Measurements from ENCODE around the gene CACNA1G.
A peak's percentile ranks its signal among the peaks of the same experiment; 100 is the strongest.

CACNA1G gene

DNA sequence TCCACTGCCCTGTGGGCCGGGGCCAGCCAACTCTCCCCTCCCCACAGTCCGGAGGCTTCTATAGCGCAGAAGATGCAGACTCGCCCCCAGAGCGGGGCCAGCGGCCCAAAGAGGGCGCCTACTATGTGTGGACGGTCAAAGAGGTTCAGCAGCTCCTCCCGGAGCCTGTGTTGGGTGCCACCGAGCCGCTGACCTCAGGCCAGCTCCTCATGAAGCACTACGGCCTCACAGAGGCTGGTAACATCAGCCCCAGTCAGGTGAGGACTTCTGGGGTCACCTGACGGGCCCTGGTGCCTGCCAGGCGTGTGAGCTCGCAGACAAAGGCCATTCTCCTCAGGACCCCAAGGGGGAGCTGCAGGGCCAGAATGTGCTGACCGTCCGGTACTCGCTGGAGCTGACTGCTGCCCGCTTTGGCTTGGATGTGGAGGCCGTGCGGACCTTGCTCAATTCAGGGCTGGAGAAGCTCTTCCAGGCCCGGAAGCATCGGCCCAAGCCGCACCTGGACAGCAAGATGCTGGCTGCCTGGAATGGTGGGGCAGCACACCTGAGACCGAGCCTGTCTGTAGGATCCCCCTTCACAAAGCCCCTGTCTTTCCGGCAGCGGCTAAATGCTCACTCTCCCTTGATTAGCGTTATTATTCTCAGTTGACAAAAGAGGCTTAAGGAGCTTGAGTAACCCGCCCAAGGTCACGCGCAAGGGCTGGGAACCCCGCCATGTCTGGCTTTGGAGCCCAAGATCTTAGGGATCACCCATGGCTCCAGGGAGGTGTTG, 9.7 kb upstream of the CACNA1G start:
- TF ChIP-seq, protein P1, sequence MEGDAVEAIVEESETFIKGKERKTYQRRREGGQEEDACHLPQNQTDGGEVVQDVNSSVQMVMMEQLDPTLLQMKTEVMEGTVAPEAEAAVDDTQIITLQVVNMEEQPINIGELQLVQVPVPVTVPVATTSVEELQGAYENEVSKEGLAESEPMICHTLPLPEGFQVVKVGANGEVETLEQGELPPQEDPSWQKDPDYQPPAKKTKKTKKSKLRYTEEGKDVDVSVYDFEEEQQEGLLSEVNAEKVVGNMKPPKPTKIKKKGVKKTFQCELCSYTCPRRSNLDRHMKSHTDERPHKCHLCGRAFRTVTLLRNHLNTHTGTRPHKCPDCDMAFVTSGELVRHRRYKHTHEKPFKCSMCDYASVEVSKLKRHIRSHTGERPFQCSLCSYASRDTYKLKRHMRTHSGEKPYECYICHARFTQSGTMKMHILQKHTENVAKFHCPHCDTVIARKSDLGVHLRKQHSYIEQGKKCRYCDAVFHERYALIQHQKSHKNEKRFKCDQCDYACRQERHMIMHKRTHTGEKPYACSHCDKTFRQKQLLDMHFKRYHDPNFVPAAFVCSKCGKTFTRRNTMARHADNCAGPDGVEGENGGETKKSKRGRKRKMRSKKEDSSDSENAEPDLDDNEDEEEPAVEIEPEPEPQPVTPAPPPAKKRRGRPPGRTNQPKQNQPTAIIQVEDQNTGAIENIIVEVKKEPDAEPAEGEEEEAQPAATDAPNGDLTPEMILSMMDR (IDR thresholded peaks at IDR 0.05; ENCODE audit: low read depth, low read length) = peak; percentile 99

DNA sequence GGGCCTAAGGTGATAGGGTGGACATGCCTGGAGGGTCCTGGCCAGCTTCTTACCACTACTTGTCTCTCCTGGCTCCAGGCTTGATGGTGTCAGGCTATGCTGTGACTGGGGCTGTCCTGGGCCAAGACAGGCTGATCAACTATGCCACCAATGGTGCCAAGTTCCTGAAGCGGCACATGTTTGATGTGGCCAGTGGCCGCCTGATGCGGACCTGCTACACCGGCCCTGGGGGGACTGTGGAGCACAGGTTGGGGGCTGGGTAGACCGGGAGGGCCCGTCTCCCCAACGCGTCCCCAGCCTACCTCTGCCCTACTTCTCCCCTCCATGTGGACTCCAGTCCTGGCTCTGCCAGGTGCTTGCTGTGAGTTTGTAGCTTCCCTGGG, 9.1 kb upstream of the CACNA1G start:
- peak overlapping the region; percentile 70 for H3K27ac ChIP-seq
- no peaks in the 10 kb centered on the region for H3K27me3 ChIP-seq (ENCODE audit: insufficient read depth, low read depth, severe bottlenecking)
- DNase-seq = no peak
- no peak overlapping the region for H3K4me3 ChIP-seq (ENCODE audit: low read depth, low read length)
- peaks cover 15% of the 10 kb centered on the region for H3K36me3 ChIP-seq
- no peaks in the 10 kb centered on the region for H3K9me3 ChIP-seq (ENCODE audit: severe bottlenecking)
- TF ChIP-seq, protein P1 (IDR thresholded peaks at IDR 0.05; ENCODE audit: low read depth, low read length) = no peak

More for the DNA sequence above, 9.7 kb upstream of the CACNA1G start:
- DNase-seq = peak; percentile 95
- Histone ChIP-seq H3K27ac (peak overlapping the region; percentile 70), H3K4me3 (ENCODE audit: low read depth, low read length) (no peak overlapping the region), H3K9me3 (ENCODE audit: severe bottlenecking) (no peaks in the 10 kb centered on the region), H3K36me3 (peaks cover 13% of the 10 kb centered on the region), H3K27me3 (ENCODE audit: insufficient read depth, low read depth, severe bottlenecking) (no peaks in the 10 kb centered on the region)

DNA sequence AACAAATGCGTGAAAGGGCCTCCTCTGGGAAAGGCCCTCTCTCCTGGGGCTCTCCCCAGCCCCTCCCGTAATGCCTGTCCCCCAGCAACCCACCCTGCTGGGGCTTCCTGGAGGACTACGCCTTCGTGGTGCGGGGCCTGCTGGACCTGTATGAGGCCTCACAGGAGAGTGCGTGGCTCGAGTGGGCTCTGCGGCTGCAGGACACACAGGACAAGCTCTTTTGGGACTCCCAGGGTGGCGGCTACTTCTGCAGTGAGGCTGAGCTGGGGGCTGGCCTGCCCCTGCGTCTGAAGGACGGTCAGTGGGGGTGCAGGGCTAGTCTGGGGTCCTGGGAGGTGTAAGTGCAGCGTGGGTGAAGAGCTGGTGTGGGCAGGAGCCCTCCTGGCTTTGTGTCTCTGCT, 8.6 kb upstream of the CACNA1G start:
- no peak for DNase-seq
- Histone ChIP-seq H3K27me3 (ENCODE audit: insufficient read depth, low read depth, severe bottlenecking) (no peaks in the 10 kb centered on the region), H3K4me3 (ENCODE audit: low read depth, low read length) (no peak overlapping the region), H3K9me3 (ENCODE audit: severe bottlenecking) (no peaks in the 10 kb centered on the region), H3K27ac (peak overlapping the region; percentile 70), H3K36me3 (peaks cover 15% of the 10 kb centered on the region)
- TF ChIP-seq, protein P1 (IDR thresholded peaks at IDR 0.05; ENCODE audit: low read depth, low read length) = no peak

DNA sequence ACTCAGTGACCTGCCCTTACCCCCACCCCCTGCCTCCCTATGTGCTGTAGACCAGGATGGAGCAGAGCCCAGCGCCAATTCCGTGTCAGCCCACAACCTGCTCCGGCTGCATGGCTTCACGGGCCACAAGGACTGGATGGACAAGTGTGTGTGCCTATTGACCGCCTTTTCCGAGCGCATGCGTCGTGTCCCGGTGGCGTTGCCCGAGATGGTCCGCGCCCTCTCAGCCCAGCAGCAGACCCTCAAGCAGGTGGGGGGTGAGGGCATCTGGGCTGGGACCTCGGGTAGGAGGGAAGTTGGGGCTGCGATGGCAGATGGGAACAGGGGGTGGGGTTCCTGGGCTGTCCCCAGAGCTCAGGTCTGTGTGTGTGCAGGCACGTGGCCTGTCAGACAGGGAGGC, 6.3 kb upstream of the CACNA1G start:
- Histone ChIP-seq H3K4me3 (ENCODE audit: low read depth, low read length) (no peak overlapping the region), H3K27ac (peak overlapping the region; percentile 19), H3K27me3 (ENCODE audit: insufficient read depth, low read depth, severe bottlenecking) (no peaks in the 10 kb centered on the region), H3K9me3 (ENCODE audit: severe bottlenecking) (no peaks in the 10 kb centered on the region), H3K36me3 (peaks cover 15% of the 10 kb centered on the region)
- TF ChIP-seq, protein P1 (IDR thresholded peaks at IDR 0.05; ENCODE audit: low read depth, low read length) = no peak
- DNase-seq = no peak

- peak; percentile 87 for DNase-seq
- H3K9me3 ChIP-seq (ENCODE audit: severe bottlenecking) = no peaks in the 10 kb centered on the region
- H3K27ac ChIP-seq = peak overlapping the region; percentile 89
- H3K4me3 ChIP-seq (ENCODE audit: low read depth, low read length) = peak overlapping the region; percentile 14; the same call in 1 of the 2 replicates
- TF ChIP-seq, protein P1 (IDR thresholded peaks at IDR 0.05; ENCODE audit: low read depth, low read length) = no peak
- H3K27me3 ChIP-seq (ENCODE audit: insufficient read depth, low read depth, severe bottlenecking) = no peaks in the 10 kb centered on the region
- H3K36me3 ChIP-seq = peaks cover 9% of the 10 kb centered on the region
Measured at GRCh38 chr17:50556803-50557202, 3.7 kb upstream of the CACNA1G start.
